ENCODE data around the gene COPS3.

DNA sequence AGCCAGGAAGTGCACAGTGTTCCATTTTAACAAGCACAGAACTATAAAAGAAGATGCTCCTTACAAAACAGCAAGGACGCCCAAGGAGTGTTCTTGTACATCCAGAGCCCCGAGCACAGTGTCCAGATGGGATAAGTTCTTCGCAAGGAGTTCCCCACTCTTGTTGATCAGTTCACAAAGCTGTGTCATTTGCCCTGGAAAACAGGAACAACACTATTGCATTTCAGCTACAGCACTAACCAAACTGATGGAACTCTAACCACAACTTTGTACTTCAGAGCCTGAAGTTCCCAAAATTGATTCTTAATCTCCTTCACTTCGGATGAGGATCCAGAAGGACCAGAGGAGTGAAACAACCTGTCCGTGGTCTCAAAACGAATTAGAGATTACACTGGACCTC is 5.1 kb downstream of the COPS3 start:
- TF ChIP-seq POLR2A (IDR thresholded peaks at IDR 0.05) (no peak), EP300 (IDR thresholded peaks at IDR 0.05) (no peak)
- TF ChIP-seq, protein P1, sequence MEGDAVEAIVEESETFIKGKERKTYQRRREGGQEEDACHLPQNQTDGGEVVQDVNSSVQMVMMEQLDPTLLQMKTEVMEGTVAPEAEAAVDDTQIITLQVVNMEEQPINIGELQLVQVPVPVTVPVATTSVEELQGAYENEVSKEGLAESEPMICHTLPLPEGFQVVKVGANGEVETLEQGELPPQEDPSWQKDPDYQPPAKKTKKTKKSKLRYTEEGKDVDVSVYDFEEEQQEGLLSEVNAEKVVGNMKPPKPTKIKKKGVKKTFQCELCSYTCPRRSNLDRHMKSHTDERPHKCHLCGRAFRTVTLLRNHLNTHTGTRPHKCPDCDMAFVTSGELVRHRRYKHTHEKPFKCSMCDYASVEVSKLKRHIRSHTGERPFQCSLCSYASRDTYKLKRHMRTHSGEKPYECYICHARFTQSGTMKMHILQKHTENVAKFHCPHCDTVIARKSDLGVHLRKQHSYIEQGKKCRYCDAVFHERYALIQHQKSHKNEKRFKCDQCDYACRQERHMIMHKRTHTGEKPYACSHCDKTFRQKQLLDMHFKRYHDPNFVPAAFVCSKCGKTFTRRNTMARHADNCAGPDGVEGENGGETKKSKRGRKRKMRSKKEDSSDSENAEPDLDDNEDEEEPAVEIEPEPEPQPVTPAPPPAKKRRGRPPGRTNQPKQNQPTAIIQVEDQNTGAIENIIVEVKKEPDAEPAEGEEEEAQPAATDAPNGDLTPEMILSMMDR (IDR thresholded peaks at IDR 0.05), result no peak

Measured in upper lobe of left lung (tissue), 4 donors.